H1 (cell line): ENCODE measurements around the gene SLC7A14.

Experiments
- JUND ChIP-seq: IDR thresholded peaks from 2 replicates; pipeline ENCODE4 v1.6.1; 2011; ENCODE audit warnings: mild to moderate bottlenecking, improper control_type of control experiment, low read length
- KDM1A ChIP-seq: fragments of 200-600, 300-600 bp; sonication (generic); IDR thresholded peaks from 2 replicates; pipeline ENCODE4 v1.7.1; 2016; ENCODE audit warnings: mild to moderate bottlenecking, low read length, borderline replicate concordance

DNA sequence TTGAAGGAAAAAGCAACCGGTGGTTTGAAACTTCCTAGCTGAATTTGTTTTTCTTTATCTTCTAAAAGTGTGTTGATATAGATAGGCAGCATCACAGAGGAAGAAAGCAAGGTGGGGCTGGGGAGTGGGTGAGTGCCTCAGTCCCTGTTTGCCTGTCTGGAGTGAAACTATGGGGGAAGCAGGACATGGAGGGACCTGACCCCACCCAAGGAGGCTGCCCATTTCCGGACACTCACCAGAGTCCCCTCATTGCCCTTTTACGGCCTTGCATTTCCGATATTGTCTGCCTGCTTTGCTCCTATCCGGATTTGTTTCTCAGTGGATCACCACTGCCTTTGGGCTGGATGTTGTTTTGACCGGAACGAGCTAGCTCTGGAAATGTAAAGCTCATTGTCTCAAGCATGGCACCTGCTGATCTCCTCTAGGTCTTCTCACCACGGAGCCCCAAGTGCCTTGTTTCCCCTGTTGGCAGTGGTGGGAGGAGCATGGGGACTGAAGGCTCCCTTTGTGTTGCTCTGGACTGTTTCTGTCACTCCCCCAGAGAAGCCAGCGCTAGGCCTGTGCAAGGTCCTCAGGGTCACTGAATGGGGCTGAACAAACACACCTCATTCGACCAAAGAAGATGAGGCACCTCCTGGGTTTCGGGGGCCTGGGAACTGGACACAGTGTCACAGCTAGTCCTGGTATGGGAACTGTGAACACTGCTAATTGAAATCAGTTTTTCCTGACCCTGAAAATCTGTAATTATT, 160.2 kb downstream of the SLC7A14 start:
- TF ChIP-seq JUND (no peak), KDM1A (no peak)
